A673 (cell line): Measurements from ENCODE around the gene NRIP3.

Source experiments
- EZH2 ChIP-seq: fragments of 200-600 bp; sonication (generic); IDR thresholded peaks from 2 replicates; pipeline ENCODE4 v1.6.1; 2017; ENCODE audit warnings: borderline replicate concordance, low read depth, mild to moderate bottlenecking, mixed read lengths, antibody characterized with exemption, low read length; ENCODE audit not compliant: poor library complexity, severe bottlenecking
- TF ChIP-seq, protein P1 (sequence below): fragments of 300-800, 200-600 bp; sonication (generic); conservative IDR thresholded peaks from 2 replicates; pipeline ENCODE4 v1.5.1; 2017; ENCODE audit warnings: low read depth, mild to moderate bottlenecking, antibody characterized with exemption, low read length, moderate library complexity, mixed read lengths

- TF ChIP-seq, protein P1, sequence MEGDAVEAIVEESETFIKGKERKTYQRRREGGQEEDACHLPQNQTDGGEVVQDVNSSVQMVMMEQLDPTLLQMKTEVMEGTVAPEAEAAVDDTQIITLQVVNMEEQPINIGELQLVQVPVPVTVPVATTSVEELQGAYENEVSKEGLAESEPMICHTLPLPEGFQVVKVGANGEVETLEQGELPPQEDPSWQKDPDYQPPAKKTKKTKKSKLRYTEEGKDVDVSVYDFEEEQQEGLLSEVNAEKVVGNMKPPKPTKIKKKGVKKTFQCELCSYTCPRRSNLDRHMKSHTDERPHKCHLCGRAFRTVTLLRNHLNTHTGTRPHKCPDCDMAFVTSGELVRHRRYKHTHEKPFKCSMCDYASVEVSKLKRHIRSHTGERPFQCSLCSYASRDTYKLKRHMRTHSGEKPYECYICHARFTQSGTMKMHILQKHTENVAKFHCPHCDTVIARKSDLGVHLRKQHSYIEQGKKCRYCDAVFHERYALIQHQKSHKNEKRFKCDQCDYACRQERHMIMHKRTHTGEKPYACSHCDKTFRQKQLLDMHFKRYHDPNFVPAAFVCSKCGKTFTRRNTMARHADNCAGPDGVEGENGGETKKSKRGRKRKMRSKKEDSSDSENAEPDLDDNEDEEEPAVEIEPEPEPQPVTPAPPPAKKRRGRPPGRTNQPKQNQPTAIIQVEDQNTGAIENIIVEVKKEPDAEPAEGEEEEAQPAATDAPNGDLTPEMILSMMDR = no peak
- no peak for TF ChIP-seq EZH2
These were observed 16.4 kb downstream of the NRIP3 start for GRCh38 chr11:8987446-8987845.
